NT2/D1 (cell line): ENCODE measurements around the gene OGG1.

Experiments used
- DNase-seq: peaks from one replicate; pipeline ENCODE4 v3.0.0-alpha.2; 2011; ENCODE audit warnings: low read depth, low spot score
- H3K27me3 ChIP-seq: 2 replicates; pipeline ENCODE4 v1.6.0; 2011; ENCODE audit warnings: mild to moderate bottlenecking; ENCODE audit not compliant: insufficient read length, insufficient read depth
- H3K36me3 ChIP-seq: 2 replicates; pipeline ENCODE4 v1.6.1; 2011; ENCODE audit warnings: mild to moderate bottlenecking, low read length, mixed read lengths; ENCODE audit not compliant: insufficient read depth, insufficient read length
- H3K4me1 ChIP-seq: 2 replicates; pipeline ENCODE4 v1.5.1; 2011; ENCODE audit not compliant: insufficient read depth, insufficient read length
- H3K4me3 ChIP-seq: 2 replicates; pipeline ENCODE4 v1.5.1; 2011; ENCODE audit warnings: low read depth; ENCODE audit not compliant: insufficient read length
- H3K9ac ChIP-seq: 2 replicates; pipeline ENCODE4 v1.6.0; 2011; ENCODE audit warnings: low read depth; ENCODE audit not compliant: insufficient read length
- H3K9me3 ChIP-seq: 2 replicates; pipeline ENCODE4 v1.5.1; 2011; ENCODE audit warnings: mild to moderate bottlenecking, low read length; ENCODE audit not compliant: insufficient read depth
- SUZ12 ChIP-seq: IDR thresholded peaks from 2 replicates; pipeline ENCODE4 v1.6.1; 2011; ENCODE audit not compliant: insufficient read length, insufficient read depth; ENCODE audit errors: extremely low read depth
- YY1 ChIP-seq: IDR thresholded peaks from 2 replicates; pipeline ENCODE4 v1.6.1; 2011; ENCODE audit not compliant: insufficient read length, insufficient read depth
- ZNF274 ChIP-seq: IDR thresholded peaks from 2 replicates; pipeline ENCODE4 v1.6.1; 2011; ENCODE audit warnings: mild to moderate bottlenecking, low read depth, low read length

The OGG1 gene

DNA sequence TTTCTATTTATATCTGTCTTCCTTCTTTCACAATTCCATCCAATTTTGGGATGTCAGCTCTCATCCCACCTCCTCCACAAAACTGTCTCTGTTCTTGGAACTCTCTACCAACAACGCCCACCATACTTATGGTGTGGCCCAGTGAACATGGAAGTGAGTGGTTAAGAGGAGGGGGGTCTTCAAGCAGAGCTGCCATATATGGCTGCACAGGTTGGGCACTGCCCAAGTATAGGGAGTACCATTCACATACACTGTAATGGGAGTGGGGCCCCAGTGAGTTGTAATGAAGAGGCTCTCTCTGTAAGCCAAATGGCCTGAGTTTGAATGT is 27.9 kb downstream of the OGG1 start:
- H3K4me1 ChIP-seq: peaks cover 5% of the 10 kb centered on the region
- H3K36me3 ChIP-seq: peaks cover 27% of the 10 kb centered on the region
- H3K27me3 ChIP-seq: no peaks in the 10 kb centered on the region
- H3K9me3 ChIP-seq: no peaks in the 10 kb centered on the region
- H3K4me3 ChIP-seq: no peak overlapping the region
- no peak for TF ChIP-seq ZNF274
- TF ChIP-seq YY1: no peak
- no peak for TF ChIP-seq SUZ12
- no peak for DNase-seq
- H3K9ac ChIP-seq: no peak overlapping the region

DNA sequence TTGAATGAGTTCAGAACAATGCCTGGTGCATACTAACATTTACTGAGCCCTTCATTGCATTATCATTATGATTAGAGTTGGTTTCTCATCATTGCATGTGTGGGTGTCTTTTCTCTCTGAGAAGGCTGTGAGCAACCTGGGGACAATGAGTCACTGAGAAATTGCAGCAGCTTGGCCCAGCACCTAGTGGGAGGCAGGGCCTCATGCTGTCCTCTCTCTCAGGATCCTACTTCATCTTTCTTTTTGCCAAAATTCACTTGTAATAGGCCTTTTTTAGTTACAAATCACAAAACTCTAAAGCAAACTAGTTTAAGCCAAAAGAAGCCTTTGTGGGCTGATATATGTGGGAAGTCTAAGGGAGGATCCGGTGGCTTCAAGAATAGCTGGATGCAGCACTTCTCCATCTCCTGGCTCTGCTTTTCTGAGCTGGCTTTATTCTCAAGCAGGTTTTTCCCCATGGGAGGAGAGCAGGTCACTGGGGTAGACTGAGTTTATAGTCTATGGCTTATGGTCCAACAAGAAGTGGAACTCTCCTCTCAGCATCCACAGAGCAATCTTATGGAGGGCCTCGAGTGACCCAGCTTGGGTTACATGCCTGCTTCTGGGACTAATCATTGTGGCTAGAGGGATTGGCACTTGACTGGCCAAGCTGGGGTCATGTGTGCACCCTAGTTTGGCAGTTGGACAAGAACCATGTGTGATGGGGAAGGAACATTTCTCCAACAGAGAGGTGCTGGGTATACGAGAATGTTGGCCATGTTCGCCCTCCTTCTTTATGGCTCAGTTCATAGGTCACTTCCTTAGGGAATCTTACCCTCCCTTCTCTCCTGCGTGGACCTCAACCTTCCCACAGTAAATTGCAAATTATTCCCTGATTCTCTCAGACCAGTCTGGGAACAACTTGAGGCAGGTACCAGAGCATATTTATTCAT is 28.7 kb downstream of the OGG1 start:
- Histone ChIP-seq H3K4me3 (no peak overlapping the region), H3K27me3 (no peaks in the 10 kb centered on the region), H3K36me3 (peaks cover 30% of the 10 kb centered on the region), H3K9ac (no peak overlapping the region), H3K4me1 (peaks cover 5% of the 10 kb centered on the region), H3K9me3 (no peaks in the 10 kb centered on the region)
- TF ChIP-seq SUZ12 (no peak), YY1 (no peak), ZNF274 (no peak)
- no peak for DNase-seq

DNA sequence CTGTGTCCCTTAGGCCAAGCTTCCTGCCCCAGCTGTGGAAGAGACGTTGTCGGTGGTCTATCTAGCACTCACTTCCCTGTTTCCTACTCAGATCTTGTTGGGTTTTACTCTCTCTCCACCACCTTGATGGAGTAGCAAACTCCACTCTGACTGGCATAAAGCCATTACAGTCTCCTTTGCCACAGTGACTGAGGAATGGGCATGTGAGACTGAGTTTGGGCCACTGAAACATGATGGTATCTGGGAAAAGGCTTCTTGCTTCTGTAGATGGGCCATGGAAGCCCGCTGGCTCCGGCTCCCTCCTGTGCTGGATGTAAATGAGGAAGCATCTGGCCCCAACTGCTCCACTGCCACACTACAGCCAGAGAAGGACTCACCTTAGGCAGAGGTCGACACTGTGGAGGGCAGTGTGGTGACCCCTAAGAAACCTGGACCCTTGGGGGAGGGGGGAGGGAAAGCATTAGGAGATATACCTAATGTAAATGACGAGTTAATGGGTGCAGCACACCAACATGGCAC is 29.4 kb downstream of the OGG1 start:
- no peak for DNase-seq
- TF ChIP-seq SUZ12 (no peak), ZNF274 (no peak), YY1 (no peak)
- H3K9me3 ChIP-seq: no peaks in the 10 kb centered on the region
- no peak overlapping the region for H3K9ac ChIP-seq
- H3K27me3 ChIP-seq: no peaks in the 10 kb centered on the region
- H3K4me1 ChIP-seq: peaks cover 9% of the 10 kb centered on the region
- no peak overlapping the region for H3K4me3 ChIP-seq
- H3K36me3 ChIP-seq: peaks cover 36% of the 10 kb centered on the region

- DNase-seq: no peak
- TF ChIP-seq SUZ12 (no peak), YY1 (no peak), ZNF274 (no peak)
- peaks cover 9% of the 10 kb centered on the region for H3K4me1 ChIP-seq
- H3K9ac ChIP-seq: no peak overlapping the region
- H3K4me3 ChIP-seq: no peak overlapping the region
- H3K36me3 ChIP-seq: peaks cover 42% of the 10 kb centered on the region
- H3K9me3 ChIP-seq: no peaks in the 10 kb centered on the region
- H3K27me3 ChIP-seq: no peaks in the 10 kb centered on the region
Measured at GRCh38 chr3:9779721-9780457, 30.1 kb downstream of the OGG1 start.

DNA sequence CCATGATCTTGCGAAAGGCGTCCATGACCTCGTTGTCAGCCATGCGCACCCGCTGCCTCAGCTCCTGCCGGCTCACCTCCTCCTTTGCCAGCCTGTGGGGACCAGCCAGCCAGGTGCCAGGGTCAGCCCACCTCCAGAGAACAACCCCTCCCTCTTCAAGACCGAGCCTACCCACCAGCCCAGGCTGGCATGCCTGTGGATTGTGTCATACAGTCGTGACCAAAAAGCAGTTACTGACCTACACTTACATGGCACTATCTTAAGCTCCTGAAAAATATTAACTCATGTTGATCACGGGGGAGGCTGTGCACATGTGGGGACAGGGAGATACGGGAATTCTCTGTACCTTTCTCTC is 30.7 kb downstream of the OGG1 start:
- no peaks in the 10 kb centered on the region for H3K27me3 ChIP-seq
- peaks cover 48% of the 10 kb centered on the region for H3K36me3 ChIP-seq
- no peak for DNase-seq
- H3K9me3 ChIP-seq: no peaks in the 10 kb centered on the region
- H3K4me3 ChIP-seq: no peak overlapping the region
- H3K4me1 ChIP-seq: peaks cover 9% of the 10 kb centered on the region
- no peak for TF ChIP-seq YY1
- TF ChIP-seq ZNF274: no peak
- no peak for TF ChIP-seq SUZ12
- no peak overlapping the region for H3K9ac ChIP-seq

- H3K4me3 ChIP-seq: no peak overlapping the region
- peaks cover 52% of the 10 kb centered on the region for H3K36me3 ChIP-seq
- no peak for DNase-seq
- peaks cover 9% of the 10 kb centered on the region for H3K4me1 ChIP-seq
- H3K9ac ChIP-seq: no peak overlapping the region
- TF ChIP-seq YY1: no peak
- TF ChIP-seq ZNF274: no peak
- TF ChIP-seq SUZ12: no peak
- no peaks in the 10 kb centered on the region for H3K9me3 ChIP-seq
- H3K27me3 ChIP-seq: no peaks in the 10 kb centered on the region
Measured at GRCh38 chr3:9780910-9781309, 31.2 kb downstream of the OGG1 start.

- H3K4me1 ChIP-seq: peaks cover 9% of the 10 kb centered on the region
- H3K4me3 ChIP-seq: no peak overlapping the region
- no peak for DNase-seq
- H3K27me3 ChIP-seq: no peaks in the 10 kb centered on the region
- peaks cover 58% of the 10 kb centered on the region for H3K36me3 ChIP-seq
- H3K9me3 ChIP-seq: no peaks in the 10 kb centered on the region
- TF ChIP-seq YY1 (no peak), ZNF274 (no peak), SUZ12 (no peak)
- no peak overlapping the region for H3K9ac ChIP-seq
Measured at GRCh38 chr3:9781551-9781950, 31.8 kb downstream of the OGG1 start.
